NOMO-1 treated with dmso at 0.1 percent for 144 hours (cell line): Measurements from ENCODE around the gene POFUT2.
"Not testable (repeated sequence)": the region's sequence is repeated elsewhere in the genome, so short reads cannot be mapped to it uniquely, and the experiment has no call there.

Source experiments
- DNase-seq: peaks from one replicate; lab custom pipeline; 2025; ENCODE audit not compliant: unreplicated experiment; lab: John Stamatoyannopoulos, UW

POFUT2 gene

DNA sequence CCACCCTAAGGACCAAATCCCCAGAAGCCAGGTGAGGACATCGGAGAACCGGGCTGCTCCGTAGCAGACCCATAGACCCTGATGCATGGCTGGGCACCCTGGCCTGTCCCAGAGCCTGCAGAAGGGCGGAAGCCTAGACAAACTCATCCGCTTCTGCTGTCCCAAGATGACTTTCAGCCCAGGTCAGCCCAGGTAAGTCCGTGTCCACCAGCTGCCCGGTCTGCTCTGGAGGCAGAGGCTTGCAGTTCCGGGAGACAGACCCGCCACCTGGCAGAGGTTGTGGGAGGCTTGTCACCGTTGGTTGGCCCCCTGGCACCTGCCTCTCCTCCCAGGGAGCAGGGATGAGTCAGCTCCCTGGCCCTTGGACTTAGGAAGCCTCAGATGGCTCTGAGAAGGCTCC, 22.8 kb upstream of the POFUT2 start:
- DNase-seq = no peak

DNA sequence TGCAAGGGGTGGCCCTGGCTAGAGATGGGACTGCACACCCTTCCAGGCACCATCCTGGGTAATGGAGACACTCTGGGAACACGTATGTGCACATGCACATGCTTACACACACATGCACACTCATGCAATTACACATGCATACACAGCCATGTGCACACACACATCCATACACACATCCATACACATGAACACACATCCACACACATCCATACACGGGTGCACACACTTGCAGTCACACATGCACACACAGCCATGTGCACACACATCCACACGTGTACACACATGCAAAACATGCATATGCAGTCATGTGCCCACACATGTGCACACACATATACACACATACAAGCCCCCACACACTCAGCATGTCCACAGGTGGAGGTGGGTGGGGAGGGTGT, 22.3 kb upstream of the POFUT2 start:
- no peak for DNase-seq

DNA sequence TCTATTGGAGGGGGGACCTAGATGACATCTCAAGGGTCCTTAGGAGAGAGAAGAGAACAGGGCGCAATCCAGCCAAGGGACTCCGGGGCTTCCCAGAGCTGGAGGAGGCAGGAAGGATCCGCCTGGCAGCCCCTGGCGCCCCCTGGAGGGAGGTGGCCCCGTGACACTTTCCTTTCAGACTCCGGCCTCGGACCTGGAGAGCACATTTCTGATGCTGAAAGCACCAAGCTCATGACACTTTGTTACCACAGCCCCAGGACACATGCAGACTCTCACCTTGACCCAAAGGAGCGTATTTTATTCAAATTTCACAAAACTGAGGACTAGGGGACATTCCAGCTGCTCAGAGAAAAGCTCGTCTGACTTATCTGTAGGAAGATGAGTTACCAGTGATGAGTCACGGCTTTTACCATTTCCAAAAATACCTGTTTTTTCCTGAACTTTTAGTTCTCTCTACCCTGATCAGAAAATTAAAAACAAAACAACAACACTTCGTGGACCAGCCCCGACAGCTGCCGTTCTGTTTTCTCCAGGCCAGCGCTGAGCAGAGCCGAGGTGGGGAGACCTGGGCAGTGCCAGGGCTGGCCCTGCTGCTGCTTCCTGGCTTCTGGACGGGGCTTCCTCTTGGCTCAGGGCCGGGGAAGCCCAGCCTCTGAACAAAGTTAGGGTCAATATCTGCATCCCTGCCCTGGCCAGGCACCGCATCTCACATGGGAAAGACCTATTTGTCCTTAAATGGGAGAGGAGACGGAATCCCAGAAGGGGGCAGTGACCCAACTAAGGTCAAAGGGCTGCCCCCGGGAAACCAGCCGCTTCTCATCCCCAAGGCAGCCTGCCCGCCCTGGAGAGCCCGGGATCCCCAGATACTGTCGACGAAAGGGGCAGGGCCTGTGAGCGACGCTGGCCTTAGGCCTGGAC, 21.6 kb upstream of the POFUT2 start:
- DNase-seq = peak; percentile 57

DNA sequence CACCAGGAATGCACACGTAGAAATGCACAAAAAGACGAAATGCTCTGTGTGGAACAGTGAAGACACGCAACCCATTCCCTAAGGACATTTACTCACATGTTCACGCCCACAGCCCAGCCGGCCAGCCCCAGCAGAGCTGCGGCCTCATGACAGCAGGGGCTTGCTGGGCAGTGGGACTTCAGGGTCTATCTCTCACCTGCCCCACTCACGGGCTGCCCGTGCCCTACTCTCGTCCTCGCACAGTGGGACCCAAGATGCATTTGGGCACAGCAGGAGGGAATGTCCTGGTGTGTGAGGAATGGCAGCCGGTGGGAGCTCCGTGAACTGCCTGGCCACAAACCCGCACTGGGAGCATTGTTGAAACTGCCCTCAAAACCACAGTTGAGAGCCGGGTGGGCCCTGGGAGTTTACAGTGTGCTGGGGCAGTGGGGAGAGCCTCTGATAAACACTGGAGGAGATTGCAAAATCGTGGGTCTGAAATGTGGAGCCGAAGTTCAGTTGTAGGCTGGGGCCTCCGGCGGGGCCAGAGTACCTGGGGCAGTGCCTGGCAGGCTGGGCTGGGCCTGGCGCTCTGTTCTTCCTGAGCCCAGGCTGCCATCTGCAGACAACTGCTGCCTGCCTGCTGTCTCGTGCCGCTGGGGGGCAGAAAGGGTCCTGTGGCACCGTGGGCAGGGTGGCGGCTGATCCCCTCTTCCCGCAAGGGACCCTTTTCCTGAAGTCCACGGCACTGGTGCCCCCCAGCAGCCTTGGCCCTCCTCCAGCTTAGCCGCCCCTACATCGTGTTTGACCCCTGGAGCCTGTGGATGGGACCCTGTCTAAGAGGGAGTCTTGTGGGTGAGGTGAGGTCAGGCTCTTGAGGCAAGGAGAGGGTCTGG, 20.7 kb upstream of the POFUT2 start:
- peak; percentile 82 for DNase-seq

DNA sequence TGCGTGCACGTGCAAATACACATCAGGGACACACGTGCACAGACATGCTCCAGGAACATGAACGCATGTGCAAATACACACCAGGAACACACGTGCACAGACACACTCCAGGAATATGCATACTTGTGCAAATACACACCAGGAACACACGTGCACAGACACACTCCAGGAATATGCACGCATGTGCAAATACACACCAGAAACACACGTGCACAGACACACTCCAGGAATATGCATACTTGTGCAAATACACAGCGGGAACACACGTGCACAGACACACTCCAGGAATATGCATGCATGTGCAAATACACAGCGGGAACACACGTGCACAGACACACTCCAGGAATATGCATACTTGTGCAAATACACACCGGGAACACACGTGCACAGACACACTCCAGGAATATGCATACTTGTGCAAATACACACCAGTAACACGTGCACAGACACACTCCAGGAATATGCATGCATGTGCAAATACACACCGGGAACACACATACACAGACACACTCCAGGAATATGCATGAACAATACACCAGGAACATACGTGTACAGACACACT, 20.0 kb upstream of the POFUT2 start:
- not testable (repeated sequence) for DNase-seq

DNA sequence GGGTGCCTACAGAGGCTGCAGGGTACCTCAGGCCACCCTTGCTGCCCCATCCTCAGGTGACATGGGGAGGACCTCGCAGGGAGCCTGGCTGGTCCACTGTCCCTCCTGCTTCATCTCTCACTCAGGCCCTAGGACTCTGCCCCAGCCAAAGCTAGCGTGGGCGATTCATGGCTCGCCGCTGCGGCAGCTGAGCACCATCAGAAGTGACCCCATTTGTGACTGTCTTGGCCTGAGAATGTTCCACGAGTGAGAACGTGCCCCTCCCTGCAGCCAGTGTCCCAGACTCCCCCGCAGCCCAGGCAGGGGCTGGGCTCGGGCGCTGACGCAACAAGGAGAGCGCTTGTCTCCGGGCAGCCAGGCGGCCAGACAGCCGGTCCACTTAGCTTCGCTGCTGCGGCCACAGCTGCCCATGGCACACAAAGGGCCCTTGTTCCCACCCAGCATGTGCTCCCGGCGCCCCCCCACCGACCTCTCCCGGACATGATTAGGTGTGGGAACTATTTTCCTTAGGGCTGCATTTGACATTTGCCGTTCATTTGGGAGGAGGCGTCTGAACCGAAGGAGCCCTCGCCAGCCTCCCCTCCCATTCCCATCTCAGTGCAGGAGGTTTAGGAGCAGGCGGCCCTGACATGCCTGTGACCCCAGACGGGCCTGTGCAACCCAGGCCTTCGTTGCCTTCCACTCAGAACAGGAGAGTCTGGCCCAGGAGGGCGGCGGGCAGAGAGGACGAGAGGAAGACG, 19.3 kb upstream of the POFUT2 start:
- no peak for DNase-seq

DNA sequence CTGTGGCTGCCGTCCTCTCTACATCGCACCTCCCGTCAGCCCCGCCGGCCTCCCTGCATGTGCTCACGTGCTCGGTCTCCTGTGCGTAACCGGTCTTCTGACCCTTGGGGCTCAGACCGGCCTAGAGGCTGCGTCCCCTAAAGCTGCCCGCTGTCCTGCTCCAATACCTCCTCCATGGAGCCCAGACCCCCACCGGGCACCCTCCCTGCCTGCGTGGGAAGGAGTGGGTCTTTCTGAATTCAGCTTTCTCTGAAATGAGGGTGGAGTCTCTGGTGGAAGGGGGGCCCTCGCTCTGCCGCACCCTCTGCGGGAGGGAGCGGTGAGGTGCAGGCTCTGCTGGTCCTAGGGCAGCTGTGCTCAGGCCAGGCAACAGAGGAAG, 18.7 kb upstream of the POFUT2 start:
- no peak for DNase-seq

DNA sequence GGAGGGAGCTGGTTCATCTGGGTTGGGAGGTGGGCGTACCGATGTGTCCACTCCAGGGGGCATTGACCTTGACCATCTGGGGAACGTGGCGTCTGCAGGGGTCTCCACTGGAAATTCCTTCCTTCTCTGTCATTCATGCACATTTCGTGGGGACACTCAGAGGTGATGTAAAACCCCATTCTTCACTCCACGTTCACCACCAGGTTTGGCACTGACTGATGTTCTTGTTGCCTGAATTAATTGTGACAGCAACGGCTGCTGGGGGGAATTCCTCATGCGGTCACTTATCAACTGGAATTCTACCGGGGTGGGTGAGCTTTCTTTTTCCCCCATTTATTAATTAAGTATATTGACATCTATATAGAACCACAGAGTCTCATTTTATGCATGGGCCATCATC, 18.1 kb upstream of the POFUT2 start:
- no peak for DNase-seq

DNA sequence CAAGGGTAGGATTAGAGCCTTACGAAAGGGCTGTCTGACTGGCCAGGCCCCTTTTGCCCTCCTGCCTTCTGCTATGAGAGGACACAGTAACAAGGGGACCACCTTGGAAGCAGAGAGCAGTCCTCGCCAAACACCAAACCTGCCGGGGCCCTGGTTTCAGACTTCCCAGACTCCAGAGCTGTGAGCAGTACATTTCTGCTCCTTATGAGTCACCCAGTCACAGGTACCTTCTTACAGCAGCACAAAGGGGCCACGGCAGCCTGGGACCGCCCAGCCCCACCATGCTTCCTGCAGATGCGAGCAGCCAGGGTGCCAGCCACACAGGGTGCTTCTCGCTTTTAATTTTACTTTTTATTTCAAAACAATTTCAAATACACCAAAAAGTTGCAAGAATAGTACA, 17.2 kb upstream of the POFUT2 start:
- no peak for DNase-seq

DNA sequence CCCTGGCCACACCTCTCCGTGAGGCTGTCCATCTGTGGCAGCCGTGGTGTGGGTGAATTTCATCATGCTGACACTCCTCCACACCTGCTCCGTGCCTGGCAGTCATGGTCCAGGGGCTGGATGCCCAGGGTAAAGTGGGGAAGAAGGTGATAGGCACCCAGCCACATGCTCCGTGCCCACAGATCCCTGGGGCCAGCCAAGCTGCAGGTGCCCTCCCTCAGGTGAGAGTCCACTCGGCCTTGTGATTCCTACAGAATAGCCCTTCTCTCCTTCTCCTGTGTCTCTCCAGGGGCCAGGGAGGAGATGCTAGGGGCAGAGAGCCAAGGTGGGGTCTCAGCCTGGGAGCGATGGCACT, 16.8 kb upstream of the POFUT2 start:
- no peak for DNase-seq

DNA sequence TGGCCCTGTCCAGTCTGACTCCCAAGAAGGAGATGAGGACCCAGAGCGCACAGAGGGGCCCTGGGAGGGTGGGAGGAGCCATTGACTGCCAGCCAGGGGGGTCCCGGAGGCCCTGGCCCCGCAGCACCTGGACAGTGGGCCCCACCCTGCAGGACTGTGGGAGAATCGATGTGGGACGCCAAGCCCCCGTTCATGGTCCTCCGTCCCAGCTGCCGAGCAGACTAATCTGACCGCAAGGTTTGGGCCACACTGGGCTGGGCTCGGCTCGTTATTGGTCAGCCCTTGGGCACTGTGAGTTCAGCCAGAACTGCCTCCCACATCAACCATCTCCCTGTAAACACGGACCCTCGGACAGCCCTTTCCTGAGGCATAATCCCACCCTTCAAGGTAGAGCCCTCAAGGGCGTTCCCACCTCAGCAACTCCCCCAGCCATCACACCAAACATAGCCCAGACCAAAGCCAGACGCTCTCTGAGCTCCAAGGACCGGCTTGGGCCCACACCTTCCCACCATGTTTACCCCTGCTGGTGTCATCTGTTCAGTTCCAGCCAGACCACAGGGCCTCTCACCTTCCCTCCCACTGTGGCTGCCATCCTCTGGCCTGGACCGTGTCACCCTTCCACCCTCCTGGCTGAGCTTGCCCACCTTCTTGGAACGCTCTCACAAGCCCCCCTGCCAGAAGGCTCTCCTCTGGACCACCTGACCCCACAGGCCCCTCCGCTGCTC, 16.2 kb upstream of the POFUT2 start:
- DNase-seq = no peak

DNA sequence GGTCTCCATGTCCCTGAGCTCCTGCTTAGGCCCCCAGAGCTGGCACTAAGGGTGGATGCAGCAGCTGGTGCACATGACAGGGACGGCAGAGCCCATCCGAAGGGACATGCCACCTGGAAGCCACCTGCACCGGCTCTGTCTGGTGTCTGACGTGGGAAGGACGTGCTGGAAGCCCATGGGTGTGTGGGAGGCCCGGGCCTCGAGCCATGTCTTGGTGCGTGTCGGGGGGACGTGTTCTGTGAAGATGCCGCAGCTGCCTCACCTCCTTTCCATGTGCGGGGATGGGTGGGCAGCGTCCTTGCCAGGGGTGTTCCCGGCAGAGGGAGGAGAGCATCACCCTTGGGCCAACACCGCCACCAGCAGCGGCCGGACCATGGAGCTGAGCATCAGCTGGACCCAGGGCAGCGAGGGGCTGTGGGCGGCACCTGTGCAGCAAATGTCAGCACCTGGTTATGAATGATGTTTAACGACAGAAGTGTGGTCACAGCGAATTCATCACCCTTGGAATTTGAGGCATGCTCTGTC, 15.5 kb upstream of the POFUT2 start:
- no peak for DNase-seq

DNA sequence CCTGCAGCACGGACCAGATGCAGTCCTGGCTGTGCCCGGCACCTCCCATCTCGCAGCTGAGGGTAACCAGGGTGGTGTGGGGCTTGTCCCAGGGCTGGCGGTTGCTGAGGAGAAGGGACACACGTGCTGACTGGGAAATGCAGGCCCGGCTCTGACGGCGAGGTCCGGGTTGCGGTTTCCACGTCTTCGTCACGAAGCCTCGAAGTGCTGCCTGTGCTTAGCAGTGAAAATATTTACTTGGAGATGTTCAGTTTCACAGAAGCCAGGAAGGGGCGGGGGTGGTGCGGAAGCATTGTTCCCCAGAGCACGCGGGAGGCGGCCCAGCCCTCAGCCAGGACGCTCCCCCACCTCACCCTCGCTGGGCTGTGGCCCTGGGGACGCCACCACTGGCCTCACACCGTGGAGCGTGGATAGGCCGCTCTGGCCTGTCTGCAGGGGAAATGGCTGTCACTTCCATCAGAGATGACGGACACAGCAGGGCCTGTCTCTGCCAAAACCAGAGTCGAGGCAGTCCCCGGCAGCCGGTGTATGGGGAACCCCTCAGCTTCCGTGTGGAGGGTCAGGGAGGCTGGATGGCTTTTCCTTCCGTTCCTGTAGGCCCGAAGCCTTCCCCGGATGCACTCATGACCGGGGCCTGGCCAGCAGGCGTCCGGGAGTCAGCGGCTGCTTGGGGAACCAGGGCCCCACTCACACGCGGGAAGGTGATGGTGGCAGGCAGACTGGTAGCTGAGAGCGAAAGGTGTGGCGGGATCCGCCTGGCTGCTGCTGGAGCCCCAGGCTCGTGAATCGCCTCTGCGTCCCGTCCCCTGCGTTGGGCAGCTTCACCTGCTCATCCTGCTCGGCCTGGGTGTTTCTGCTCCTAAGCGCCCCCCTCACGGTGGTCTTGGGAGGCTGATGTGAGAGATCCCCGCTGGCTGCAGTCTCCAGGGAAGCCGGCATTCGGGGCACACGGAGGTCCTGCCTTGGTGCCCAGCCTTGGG, 14.7 kb upstream of the POFUT2 start:
- no peak for DNase-seq

DNA sequence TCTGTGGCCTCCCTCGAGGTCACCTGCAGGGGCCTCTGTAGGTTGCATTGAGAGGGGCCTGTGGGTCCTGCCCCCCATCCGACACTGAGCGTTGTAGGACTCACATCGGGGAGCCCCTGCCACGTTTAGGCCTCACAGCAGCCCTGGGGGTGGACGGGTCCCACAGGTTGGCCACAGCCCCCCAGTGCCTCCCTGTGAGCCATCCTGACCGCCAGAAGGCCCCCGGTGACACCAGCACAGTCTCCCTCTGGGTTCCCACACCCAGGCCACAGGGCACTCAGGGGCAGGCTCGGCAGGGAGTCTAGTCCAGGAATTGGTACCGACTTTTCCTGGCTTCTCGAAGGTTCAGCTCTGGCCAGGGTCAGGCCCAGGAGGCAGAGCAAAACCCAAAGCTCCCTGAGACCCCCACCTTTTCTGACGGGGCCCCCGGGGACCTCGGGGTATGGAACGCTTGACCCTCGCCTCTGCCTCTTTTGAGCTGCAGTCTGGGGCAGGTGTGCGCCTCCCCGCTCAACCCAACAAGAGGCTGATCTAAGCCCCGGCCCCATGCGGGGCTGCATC, 13.9 kb upstream of the POFUT2 start:
- no peak for DNase-seq

DNA sequence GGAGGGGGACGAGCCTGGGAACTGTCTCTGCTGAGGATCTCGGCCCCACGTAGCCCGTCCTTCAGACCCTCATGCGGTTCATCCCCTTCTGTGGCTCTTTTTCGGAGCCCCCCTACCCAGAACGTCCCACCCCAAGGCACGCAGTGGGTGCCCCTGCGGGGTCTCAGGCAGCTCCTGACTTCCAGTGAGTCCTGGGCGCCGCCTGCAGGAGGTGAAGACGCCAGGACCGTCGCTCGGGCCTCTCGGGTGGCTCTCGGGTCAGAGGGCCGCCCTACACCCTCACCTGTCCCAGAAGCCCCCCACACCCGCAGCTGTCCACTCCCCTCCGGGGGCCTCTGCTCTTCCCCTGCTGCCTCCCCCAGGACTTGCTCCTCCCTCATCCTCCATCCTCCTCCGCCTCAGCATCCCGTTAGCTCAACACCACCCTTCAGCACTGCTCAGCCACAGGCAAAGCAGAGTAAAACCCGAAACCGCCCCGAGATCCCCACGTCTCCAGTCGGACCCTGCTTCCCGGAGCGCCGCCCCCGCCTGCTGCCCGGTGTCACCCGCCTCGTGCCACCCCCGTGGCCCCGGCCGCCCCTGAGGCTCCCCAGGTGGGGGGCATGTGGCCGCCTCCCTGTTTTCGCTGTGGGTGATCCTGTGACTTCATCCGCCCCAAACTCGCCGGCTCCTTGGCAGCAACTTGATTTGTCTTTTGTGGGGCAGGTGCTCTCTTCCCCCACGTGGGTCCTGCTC, 13.3 kb upstream of the POFUT2 start:
- DNase-seq = no peak

DNA sequence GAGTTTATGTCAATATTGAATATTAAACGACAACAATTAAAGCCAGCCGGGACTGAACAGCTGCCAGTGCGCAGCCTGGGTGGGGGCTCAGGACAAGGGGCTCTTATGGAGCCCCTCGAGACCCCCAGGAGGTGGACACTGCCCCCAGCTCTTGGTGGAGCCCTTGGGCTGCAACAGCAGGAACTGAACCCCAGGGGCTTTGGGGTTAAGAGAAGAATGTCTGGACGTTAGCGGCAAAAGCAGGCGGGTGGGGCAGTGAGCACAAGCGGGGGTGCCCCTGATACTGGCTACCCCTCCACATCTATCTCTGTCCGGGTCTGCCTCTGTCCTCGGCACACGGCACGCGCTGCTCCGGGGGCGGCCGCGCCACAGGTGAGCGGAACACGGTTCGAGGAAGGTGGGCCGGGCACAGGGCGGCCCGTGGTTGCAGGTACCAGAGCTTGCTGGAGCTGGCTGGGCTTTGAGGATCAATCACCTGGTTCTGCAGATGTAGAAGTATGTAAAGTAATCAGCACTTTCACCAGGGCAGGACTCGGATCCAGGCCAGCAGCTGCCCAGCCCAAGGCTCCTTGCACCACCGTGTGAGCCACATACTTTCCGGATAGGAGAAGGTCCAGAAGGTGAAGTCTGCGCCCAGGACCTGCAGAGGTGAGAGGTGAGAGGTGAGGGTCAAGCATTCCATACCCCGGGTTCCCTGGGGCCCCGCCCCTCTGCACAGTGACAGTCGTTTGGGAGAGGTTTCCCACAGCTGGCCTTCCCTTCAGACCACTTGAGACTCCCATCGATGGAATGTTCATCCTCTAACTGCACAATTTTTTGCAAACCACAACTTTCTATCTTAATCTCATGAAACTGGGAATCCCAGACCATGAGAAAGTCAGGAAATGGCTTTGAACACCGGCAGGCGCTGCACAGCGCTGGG, 12.4 kb upstream of the POFUT2 start:
- DNase-seq = no peak
